Activated CD4-positive, alpha-beta memory T cell treated with anti-CD3 and anti-CD28 coated beads for 36 hours (primary cell): ENCODE data around the gene TTR. TPM values are rescaled to one million over a fixed set of nuclear protein-coding genes. Genes with fewer than 3 reads are reported as not detected.

Experiments used
- CTCF ChIA-PET: fragments of 350-600 bp; sonication (Branson Sonifier 250); formaldehyde crosslinking; loops from one replicate; lab custom pipeline; 2021; ENCODE audit warnings: antibody characterized with exemption, inconsistent platforms; lab: Charles Lee
- POLR2A ChIA-PET: fragments of 350-600 bp; sonication (Branson Sonifier 250); formaldehyde crosslinking; loops from one replicate; lab custom pipeline; 2021; ENCODE audit warnings: antibody characterized with exemption; lab: Charles Lee
- DNase-seq: peaks from one replicate; pipeline ENCODE4 v3.0.0-alpha.2; 2020
- H3K27ac Mint-ChIP-seq: one replicate; pipeline ENCODE4 v1.8.0; 2021; ENCODE audit warnings: mixed read lengths
- H3K27me3 Mint-ChIP-seq: one replicate; pipeline ENCODE4 v1.8.0; 2021; ENCODE audit warnings: mixed read lengths
- H3K36me3 Mint-ChIP-seq: one replicate; pipeline ENCODE4 v1.8.0; 2021; ENCODE audit warnings: mixed read lengths
- H3K4me1 Mint-ChIP-seq: one replicate; pipeline ENCODE4 v1.8.0; 2021; ENCODE audit warnings: low read depth, mixed read lengths
- H3K4me3 Mint-ChIP-seq: one replicate; pipeline ENCODE4 v1.8.0; 2021; ENCODE audit warnings: mild to moderate bottlenecking, mixed read lengths
- H3K9me3 Mint-ChIP-seq: one replicate; pipeline ENCODE4 v1.8.0; 2021; ENCODE audit warnings: mixed read lengths
- intact Hi-C: fragments of 100-400 bp; cut with micrococcal nuclease; formaldehyde crosslinking; loops from one replicate; pipeline ENCODE4 v1.15.1; 2023
- total RNA-seq, 2 experiments: library from RNA; stranded (reverse); gene quantifications; one replicate each; pipeline ENCODE4 v1.2.3, GENCODE V29; 2021

Gene TTR
- not detected for total RNA-seq

- no peaks in the 10 kb centered on the region for H3K9me3 Mint-ChIP-seq
- intact Hi-C loops = no loop called here
Observed at GRCh38 chr18:31591628-31592027, at the start of gene TTR. TSS of gene TTR (plus strand) at chr18:31591877. CDS start at chr18:31591903, 26 bp downstream.

GRCh38 chr18:31546476-31546875 is 45.2 kb upstream of the TTR start:
- CTCF ChIA-PET = interaction anchor here (1.3 to 1.6 kb wide), 2 partner anchors 10 to 176 kb away, joined by 5 read pairs; no protein-coding TSS in a partner anchor
- no peak overlapping the region for H3K27ac Mint-ChIP-seq
- H3K4me3 Mint-ChIP-seq = no peak overlapping the region
- H3K27me3 Mint-ChIP-seq = peaks cover 3% of the 10 kb centered on the region
- DNase-seq = no peak
- H3K4me1 Mint-ChIP-seq = no peaks in the 10 kb centered on the region
- no peaks in the 10 kb centered on the region for H3K36me3 Mint-ChIP-seq
- POLR2A ChIA-PET = no interaction called here
- H3K9me3 Mint-ChIP-seq = no peaks in the 10 kb centered on the region
- intact Hi-C loops = no loop called here

More at GRCh38 chr18:31591628-31592027, at the start of gene TTR:
- ChIA-PET POLR2A (no interaction called here), CTCF (no interaction called here)
- Mint-ChIP-seq H3K4me3 (no peak within 1 kb of the TSS), H3K27me3 (peaks cover 13% of the 10 kb centered on the region), H3K4me1 (no peaks in the 10 kb centered on the region), H3K27ac (no peak within 1 kb of the TSS), H3K36me3 (no peaks in the 10 kb centered on the region)
- DNase-seq = no peak

- CTCF ChIA-PET = no interaction called here
- Mint-ChIP-seq H3K27me3 (peaks cover 2% of the 10 kb centered on the region), H3K4me3 (no peak overlapping the region), H3K27ac (no peak overlapping the region), H3K9me3 (no peaks in the 10 kb centered on the region), H3K36me3 (no peaks in the 10 kb centered on the region), H3K4me1 (no peaks in the 10 kb centered on the region)
- POLR2A ChIA-PET = no interaction called here
- DNase-seq = no peak
- intact Hi-C loops = no loop called here
Observed at GRCh38 chr18:31548853-31549252, 42.8 kb upstream of the TTR start.

GRCh38 chr18:31549416-31549815 is 42.3 kb upstream of the TTR start:
- Mint-ChIP-seq H3K9me3 (no peaks in the 10 kb centered on the region), H3K36me3 (no peaks in the 10 kb centered on the region), H3K27me3 (peaks cover 2% of the 10 kb centered on the region), H3K27ac (no peak overlapping the region), H3K4me3 (no peak overlapping the region), H3K4me1 (no peaks in the 10 kb centered on the region)
- ChIA-PET POLR2A (no interaction called here), CTCF (interaction anchor here (1.1 kb wide), 1 partner anchor 174 kb away, joined by 8 read pairs; no protein-coding TSS in a partner anchor)
- DNase-seq = no peak
- intact Hi-C loops = no loop called here

GRCh38 chr18:31551883-31552282 is 39.8 kb upstream of the TTR start:
- intact Hi-C loops = no loop called here
- POLR2A ChIA-PET = no interaction called here
- Mint-ChIP-seq H3K9me3 (no peaks in the 10 kb centered on the region), H3K27me3 (peaks cover 8% of the 10 kb centered on the region), H3K4me3 (no peak overlapping the region), H3K4me1 (no peaks in the 10 kb centered on the region), H3K27ac (no peak overlapping the region), H3K36me3 (no peaks in the 10 kb centered on the region)
- CTCF ChIA-PET = interaction anchor here (1.4 to 2.3 kb wide), 2 partner anchors 25 to 171 kb away, joined by 3 to 11 read pairs; no protein-coding TSS in a partner anchor
- DNase-seq = no peak

GRCh38 chr18:31553800-31554199 is 37.9 kb upstream of the TTR start:
- POLR2A ChIA-PET = no interaction called here
- H3K9me3 Mint-ChIP-seq = no peaks in the 10 kb centered on the region

GRCh38 chr18:31554776-31555175 is 36.9 kb upstream of the TTR start:
- no peak for DNase-seq
- no peak overlapping the region for H3K27ac Mint-ChIP-seq
- no peaks in the 10 kb centered on the region for H3K9me3 Mint-ChIP-seq
- no peaks in the 10 kb centered on the region for H3K36me3 Mint-ChIP-seq
- H3K4me3 Mint-ChIP-seq = no peak overlapping the region
- H3K27me3 Mint-ChIP-seq = peaks cover 8% of the 10 kb centered on the region
- POLR2A ChIA-PET = no interaction called here
- H3K4me1 Mint-ChIP-seq = no peaks in the 10 kb centered on the region
- intact Hi-C loops = loop anchor here (5.0 kb wide), 1 partner anchor 403 kb away; no protein-coding TSS in a partner anchor
- CTCF ChIA-PET = interaction anchor here (0.9 to 11.6 kb wide), 5 partner anchors 13 to 266 kb away, joined by 3 to 186 read pairs (median 3); no protein-coding TSS in a partner anchor

More at GRCh38 chr18:31553800-31554199, 37.9 kb upstream of the TTR start:
- CTCF ChIA-PET = interaction anchor here (1.0 to 11.6 kb wide), 2 partner anchors 14 to 168 kb away, joined by 3 to 186 read pairs; no protein-coding TSS in a partner anchor
- no peak overlapping the region for H3K4me3 Mint-ChIP-seq
- H3K27ac Mint-ChIP-seq = no peak overlapping the region
- H3K36me3 Mint-ChIP-seq = no peaks in the 10 kb centered on the region
- peaks cover 8% of the 10 kb centered on the region for H3K27me3 Mint-ChIP-seq
- intact Hi-C loops = no loop called here
- no peak for DNase-seq
- H3K4me1 Mint-ChIP-seq = no peaks in the 10 kb centered on the region

GRCh38 chr18:31555971-31556747 is 35.5 kb upstream of the TTR start:
- no peaks in the 10 kb centered on the region for H3K9me3 Mint-ChIP-seq
- peaks cover 8% of the 10 kb centered on the region for H3K27me3 Mint-ChIP-seq
- intact Hi-C loops = loop anchor here (1.0 to 5.0 kb wide), 3 partner anchors 166 to 401 kb away; no protein-coding TSS in a partner anchor
- POLR2A ChIA-PET = no interaction called here
- peak; percentile 40 for DNase-seq
- H3K4me1 Mint-ChIP-seq = no peaks in the 10 kb centered on the region
- CTCF ChIA-PET = interaction anchor here (0.6 to 11.6 kb wide), 20 partner anchors 8 to 421 kb away, joined by 3 to 186 read pairs (median 4); no protein-coding TSS in a partner anchor
- H3K4me3 Mint-ChIP-seq = no peak overlapping the region
- H3K27ac Mint-ChIP-seq = no peak overlapping the region
- H3K36me3 Mint-ChIP-seq = no peaks in the 10 kb centered on the region

- H3K27ac Mint-ChIP-seq = no peak overlapping the region
- no peak for DNase-seq
- no peaks in the 10 kb centered on the region for H3K9me3 Mint-ChIP-seq
- intact Hi-C loops = loop anchor here (5.0 kb wide), 1 partner anchor 400 kb away; no protein-coding TSS in a partner anchor
- peaks cover 8% of the 10 kb centered on the region for H3K27me3 Mint-ChIP-seq
- POLR2A ChIA-PET = no interaction called here
- H3K4me1 Mint-ChIP-seq = no peaks in the 10 kb centered on the region
- CTCF ChIA-PET = interaction anchor here (1.5 to 11.6 kb wide), 2 partner anchors 10 to 165 kb away, joined by 4 to 186 read pairs; no protein-coding TSS in a partner anchor
- H3K36me3 Mint-ChIP-seq = no peaks in the 10 kb centered on the region
- H3K4me3 Mint-ChIP-seq = no peak overlapping the region
Observed at GRCh38 chr18:31557446-31557845, 34.2 kb upstream of the TTR start.

- no peaks in the 10 kb centered on the region for H3K4me1 Mint-ChIP-seq
- no peak overlapping the region for H3K27ac Mint-ChIP-seq
- CTCF ChIA-PET = interaction anchor here (11.6 kb wide), 1 partner anchor 163 kb away, joined by 186 read pairs; no protein-coding TSS in a partner anchor
- POLR2A ChIA-PET = no interaction called here
- no peak for DNase-seq
- no peaks in the 10 kb centered on the region for H3K36me3 Mint-ChIP-seq
- intact Hi-C loops = loop anchor here (5.0 kb wide), 1 partner anchor 399 kb away; no protein-coding TSS in a partner anchor
- peaks cover 8% of the 10 kb centered on the region for H3K27me3 Mint-ChIP-seq
- no peak overlapping the region for H3K4me3 Mint-ChIP-seq
- no peaks in the 10 kb centered on the region for H3K9me3 Mint-ChIP-seq
Observed at GRCh38 chr18:31558567-31558966, 33.1 kb upstream of the TTR start.

- no peak for DNase-seq
- POLR2A ChIA-PET = no interaction called here
- no peaks in the 10 kb centered on the region for H3K4me1 Mint-ChIP-seq
- H3K4me3 Mint-ChIP-seq = no peak overlapping the region
- no peak overlapping the region for H3K27ac Mint-ChIP-seq
- CTCF ChIA-PET = interaction anchor here (1.1 to 11.6 kb wide), 2 partner anchors 159 to 294 kb away, joined by 3 to 186 read pairs; no protein-coding TSS in a partner anchor
- H3K27me3 Mint-ChIP-seq = peaks cover 3% of the 10 kb centered on the region
- intact Hi-C loops = no loop called here
- H3K9me3 Mint-ChIP-seq = no peaks in the 10 kb centered on the region
- H3K36me3 Mint-ChIP-seq = no peaks in the 10 kb centered on the region
Observed at GRCh38 chr18:31562726-31563125, 29.0 kb upstream of the TTR start.

- Mint-ChIP-seq H3K27me3 (peaks cover 3% of the 10 kb centered on the region), H3K36me3 (no peaks in the 10 kb centered on the region), H3K4me1 (no peaks in the 10 kb centered on the region), H3K4me3 (no peak overlapping the region), H3K9me3 (no peaks in the 10 kb centered on the region), H3K27ac (no peak overlapping the region)
- no peak for DNase-seq
- intact Hi-C loops = no loop called here
- POLR2A ChIA-PET = no interaction called here
- CTCF ChIA-PET = interaction anchor here (0.8 to 11.6 kb wide), 4 partner anchors 8 to 158 kb away, joined by 3 to 186 read pairs (median 4); no protein-coding TSS in a partner anchor
Observed at GRCh38 chr18:31563778-31564177, 27.9 kb upstream of the TTR start.
